HEK293T (cell line): ENCODE data around the gene SLC2A13.

Experiments
- ARNT ChIP-seq: fragments of 450-650 bp; IDR thresholded peaks from 2 replicates; pipeline ENCODE4 v1.6.1; 2017; ENCODE audit warnings: mild to moderate bottlenecking
- BHLHE40 ChIP-seq: fragments of 450-650 bp; IDR thresholded peaks from 2 replicates; pipeline ENCODE4 v1.6.1; 2016; ENCODE audit warnings: mild to moderate bottlenecking, moderate library complexity, borderline replicate concordance
- CTBP1 ChIP-seq: fragments of 450-650 bp; IDR thresholded peaks from 2 replicates; pipeline ENCODE4 v1.6.1; 2016; ENCODE audit warnings: borderline replicate concordance
- FOXM1 ChIP-seq: fragments of 450-650 bp; IDR thresholded peaks from 2 replicates; pipeline ENCODE4 v1.6.1; 2017; ENCODE audit warnings: mild to moderate bottlenecking, borderline replicate concordance
- HDGF ChIP-seq: fragments of 450-650 bp; IDR thresholded peaks from 2 replicates; pipeline ENCODE4 v1.6.1; 2017; ENCODE audit warnings: antibody characterized with exemption, borderline replicate concordance
- NFRKB ChIP-seq: fragments of 450-650 bp; IDR thresholded peaks from 2 replicates; pipeline ENCODE4 v1.6.1; 2016; ENCODE audit warnings: mild to moderate bottlenecking, moderate library complexity
- SP1 ChIP-seq: fragments of 450-650 bp; IDR thresholded peaks from 2 replicates; pipeline ENCODE4 v1.6.1; 2017
- SUZ12 ChIP-seq: fragments of 450-650 bp; IDR thresholded peaks from 2 replicates; pipeline ENCODE4 v1.6.1; 2016; ENCODE audit warnings: mild to moderate bottlenecking
- ZNF384 ChIP-seq: fragments of 450-650 bp; IDR thresholded peaks from 2 replicates; pipeline ENCODE4 v1.6.1; 2016

- TF ChIP-seq HDGF (no peak), SP1 (no peak), SUZ12 (no peak), ARNT (no peak), BHLHE40 (no peak), ZNF384 (no peak), CTBP1 (no peak), NFRKB (no peak), FOXM1 (no peak)
These were observed 232.8 kb downstream of the SLC2A13 start for GRCh38 chr12:39873065-39873464.
